BE2C (cell line): ENCODE data around the gene GIT2.

ENCODE experiments used
- DNase-seq: peaks from one replicate; pipeline ENCODE4 v3.0.0-alpha.2; 2020
- H3K27me3 ChIP-seq: fragments of 250-450 bp; sonication (Bioruptor Pico); 2 replicates; pipeline ENCODE4 v1.5.1; 2020; ENCODE audit warnings: mild to moderate bottlenecking
- H3K36me3 ChIP-seq: fragments of 250-450 bp; sonication (Bioruptor Pico); 2 replicates; pipeline ENCODE4 v1.5.1; 2020; ENCODE audit warnings: mild to moderate bottlenecking
- H3K4me1 ChIP-seq: fragments of 250-450 bp; sonication (Bioruptor Pico); 2 replicates; pipeline ENCODE4 v1.5.1; 2020
- H3K4me3 ChIP-seq: 2 replicates; pipeline ENCODE4 v1.5.1; 2011; ENCODE audit warnings: low read depth, low read length
- H3K9me3 ChIP-seq: fragments of 250-450 bp; sonication (Bioruptor Pico); 2 replicates; pipeline ENCODE4 v1.5.1; 2020
- TF ChIP-seq, protein P1 (sequence below): IDR thresholded peaks from 2 replicates; pipeline ENCODE4 v1.5.1; 2012; ENCODE audit warnings: mild to moderate bottlenecking, low read depth, low read length

GIT2 gene

DNA sequence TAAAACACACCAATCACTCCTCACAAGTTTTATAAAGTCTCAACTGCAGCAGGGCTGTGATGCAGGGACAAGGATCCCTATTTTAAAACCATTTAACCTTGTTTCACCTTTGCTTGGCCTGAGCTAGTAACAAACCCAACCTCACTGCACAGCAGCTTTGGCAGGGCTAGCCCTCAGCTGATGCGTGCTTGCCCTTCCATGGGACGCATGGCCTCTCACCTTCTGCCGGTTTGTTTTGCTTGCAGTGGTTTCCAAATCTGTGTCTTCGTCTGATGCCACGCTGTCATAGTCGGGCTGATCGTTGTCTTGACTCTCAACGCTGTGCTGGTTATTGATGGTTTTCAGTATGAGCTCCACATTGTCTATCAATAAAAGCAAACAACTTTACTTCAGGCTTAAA lies 43.3 kb downstream of the GIT2 start:
- H3K4me3 ChIP-seq = no peak overlapping the region
- TF ChIP-seq, protein P1, sequence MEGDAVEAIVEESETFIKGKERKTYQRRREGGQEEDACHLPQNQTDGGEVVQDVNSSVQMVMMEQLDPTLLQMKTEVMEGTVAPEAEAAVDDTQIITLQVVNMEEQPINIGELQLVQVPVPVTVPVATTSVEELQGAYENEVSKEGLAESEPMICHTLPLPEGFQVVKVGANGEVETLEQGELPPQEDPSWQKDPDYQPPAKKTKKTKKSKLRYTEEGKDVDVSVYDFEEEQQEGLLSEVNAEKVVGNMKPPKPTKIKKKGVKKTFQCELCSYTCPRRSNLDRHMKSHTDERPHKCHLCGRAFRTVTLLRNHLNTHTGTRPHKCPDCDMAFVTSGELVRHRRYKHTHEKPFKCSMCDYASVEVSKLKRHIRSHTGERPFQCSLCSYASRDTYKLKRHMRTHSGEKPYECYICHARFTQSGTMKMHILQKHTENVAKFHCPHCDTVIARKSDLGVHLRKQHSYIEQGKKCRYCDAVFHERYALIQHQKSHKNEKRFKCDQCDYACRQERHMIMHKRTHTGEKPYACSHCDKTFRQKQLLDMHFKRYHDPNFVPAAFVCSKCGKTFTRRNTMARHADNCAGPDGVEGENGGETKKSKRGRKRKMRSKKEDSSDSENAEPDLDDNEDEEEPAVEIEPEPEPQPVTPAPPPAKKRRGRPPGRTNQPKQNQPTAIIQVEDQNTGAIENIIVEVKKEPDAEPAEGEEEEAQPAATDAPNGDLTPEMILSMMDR = no peak
- H3K9me3 ChIP-seq = no peaks in the 10 kb centered on the region
- peaks cover 21% of the 10 kb centered on the region for H3K36me3 ChIP-seq
- DNase-seq = no peak
- 0 out of 2 replicates have a peak, but pooled peaks cover 2% of the 10 kb centered on the region for H3K4me1 ChIP-seq
- no peaks in the 10 kb centered on the region for H3K27me3 ChIP-seq

DNA sequence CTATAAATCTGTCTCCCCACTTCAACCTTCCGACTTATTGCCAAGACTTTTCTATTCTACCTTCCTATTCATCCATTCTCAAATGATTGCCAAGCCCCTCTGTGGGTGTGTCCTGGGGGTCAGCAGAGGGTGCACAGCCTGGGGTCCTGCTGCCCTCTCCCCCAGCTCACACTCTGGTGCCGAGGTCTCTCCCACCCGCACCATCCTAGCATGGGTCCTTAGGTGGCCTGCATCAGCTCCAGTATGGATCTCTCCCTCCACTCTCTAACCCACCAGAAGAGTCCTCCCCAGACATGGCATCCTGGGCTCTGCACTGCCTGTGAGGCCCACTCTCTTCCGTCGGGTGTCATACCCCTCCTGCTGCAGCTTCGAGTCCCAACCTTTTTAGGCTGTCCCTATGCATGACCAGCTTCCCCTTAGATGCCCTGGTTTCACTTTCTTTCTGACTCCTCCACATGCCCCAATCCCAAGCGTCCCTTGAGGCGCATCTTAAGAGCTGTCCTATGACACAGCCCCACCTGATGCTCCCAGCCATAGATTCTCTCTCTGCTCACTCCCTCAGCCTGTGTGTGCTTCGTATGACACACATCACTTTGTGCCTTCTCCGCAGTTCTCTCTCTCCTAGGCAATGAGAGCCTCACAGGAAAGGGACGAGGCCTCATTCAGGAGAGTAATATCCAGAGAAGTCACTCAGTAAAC lies 43.9 kb downstream of the GIT2 start:
- DNase-seq = no peak
- Histone ChIP-seq H3K36me3 (peaks cover 21% of the 10 kb centered on the region), H3K27me3 (no peaks in the 10 kb centered on the region), H3K4me1 (0 out of 2 replicates have a peak, but pooled peaks cover 2% of the 10 kb centered on the region), H3K4me3 (no peak overlapping the region), H3K9me3 (no peaks in the 10 kb centered on the region)
- TF ChIP-seq, protein P1 = no peak

DNA sequence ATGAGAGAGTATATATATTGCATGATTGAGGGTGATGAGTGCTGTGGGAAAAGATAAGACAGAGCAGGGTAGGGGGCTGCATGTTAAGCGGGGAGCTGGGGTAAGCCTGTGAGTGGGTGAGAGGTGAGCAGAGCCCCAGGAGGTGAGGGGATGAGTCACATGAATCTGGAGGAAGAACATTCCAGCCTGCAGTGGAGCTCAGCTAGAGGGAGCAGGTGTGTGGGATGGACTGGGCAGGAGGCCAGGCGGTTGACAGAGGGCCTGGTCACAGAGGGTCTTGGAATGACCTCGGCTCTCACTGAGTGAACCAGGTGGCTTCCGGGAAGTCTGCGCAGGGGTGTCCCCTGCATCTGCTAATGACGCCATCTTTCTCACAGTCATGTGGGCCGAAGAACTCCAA lies 44.4 kb downstream of the GIT2 start:
- Histone ChIP-seq H3K4me3 (no peak overlapping the region), H3K9me3 (no peaks in the 10 kb centered on the region), H3K4me1 (0 out of 2 replicates have a peak, but pooled peaks cover 2% of the 10 kb centered on the region), H3K27me3 (no peaks in the 10 kb centered on the region), H3K36me3 (peaks cover 25% of the 10 kb centered on the region)
- TF ChIP-seq, protein P1 = no peak
- DNase-seq = peak; percentile 22

DNA sequence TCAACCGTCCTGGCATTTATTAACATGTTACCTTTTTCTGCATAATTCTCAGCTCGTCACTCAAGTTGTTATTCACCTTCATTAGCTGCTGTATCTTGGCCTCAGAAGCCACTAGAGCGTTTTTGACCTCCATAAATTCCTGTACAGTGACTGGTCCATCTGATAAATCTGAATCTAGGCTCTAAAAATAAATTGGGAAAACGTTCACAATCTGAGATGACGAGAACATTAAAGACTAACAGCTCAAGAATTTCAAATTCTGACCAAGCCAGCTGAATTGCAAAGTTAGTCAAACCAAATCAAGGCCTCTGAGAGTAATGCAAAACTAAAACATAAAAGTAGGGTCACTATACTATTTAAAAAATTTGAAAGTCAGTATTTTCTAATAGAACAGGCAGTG lies 45.0 kb downstream of the GIT2 start:
- Histone ChIP-seq H3K36me3 (peaks cover 25% of the 10 kb centered on the region), H3K9me3 (no peaks in the 10 kb centered on the region), H3K4me3 (no peak overlapping the region), H3K27me3 (no peaks in the 10 kb centered on the region), H3K4me1 (0 out of 2 replicates have a peak, but pooled peaks cover 2% of the 10 kb centered on the region)
- TF ChIP-seq, protein P1 = no peak
- no peak for DNase-seq

DNA sequence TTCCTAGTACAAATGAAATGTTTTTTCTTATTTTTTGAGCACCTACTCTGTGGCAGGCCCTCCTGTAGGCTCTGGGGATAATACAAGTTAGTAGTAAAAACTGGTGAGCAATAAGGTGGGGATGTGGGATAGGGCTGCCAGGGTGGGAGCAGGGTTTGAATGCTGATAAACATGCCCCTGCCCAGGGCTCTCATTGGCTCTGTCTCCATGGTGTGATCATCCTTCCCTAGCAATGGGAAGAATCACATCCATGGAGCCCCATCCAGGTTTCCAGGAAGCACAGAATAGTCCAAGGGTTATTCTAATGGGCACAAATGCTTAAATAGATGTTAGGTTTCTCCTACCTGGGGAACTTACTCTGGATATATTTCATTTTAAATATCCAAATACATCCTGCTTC lies 45.5 kb downstream of the GIT2 start:
- no peaks in the 10 kb centered on the region for H3K27me3 ChIP-seq
- no peak for DNase-seq
- no peak overlapping the region for H3K4me3 ChIP-seq
- TF ChIP-seq, protein P1 = no peak
- H3K9me3 ChIP-seq = no peaks in the 10 kb centered on the region
- H3K4me1 ChIP-seq = 0 out of 2 replicates have a peak, but pooled peaks cover 2% of the 10 kb centered on the region
- H3K36me3 ChIP-seq = peaks cover 25% of the 10 kb centered on the region

DNA sequence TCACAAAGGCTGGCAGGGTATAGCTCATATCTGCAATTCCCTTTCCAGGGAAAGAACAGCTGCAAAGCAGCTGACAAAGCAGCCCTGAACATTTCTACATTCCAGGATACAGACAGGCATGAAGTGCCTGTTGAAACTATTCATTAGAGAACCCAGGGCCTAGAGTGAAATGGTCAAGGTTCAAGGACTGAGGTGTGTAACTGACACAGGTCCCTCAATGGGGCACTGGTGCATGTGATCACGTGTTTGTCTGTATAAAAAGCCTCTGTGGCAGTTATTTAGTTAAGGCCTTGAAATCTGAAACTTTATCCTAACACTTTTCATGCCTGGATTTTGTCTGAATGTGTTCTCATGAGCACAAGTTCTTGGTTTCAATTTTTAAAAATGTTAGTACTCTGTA lies 47.1 kb downstream of the GIT2 start:
- Histone ChIP-seq H3K27me3 (no peaks in the 10 kb centered on the region), H3K4me1 (0 out of 2 replicates have a peak, but pooled peaks cover 2% of the 10 kb centered on the region), H3K36me3 (peaks cover 25% of the 10 kb centered on the region), H3K9me3 (no peaks in the 10 kb centered on the region), H3K4me3 (no peak overlapping the region)
- TF ChIP-seq, protein P1 = no peak
- no peak for DNase-seq
